Activated CD4-positive, CD25-positive, alpha-beta regulatory T cell treated with anti-CD3 and anti-CD28 coated beads, Interleukin-2, amount 50 U/mL, for 72 hours (primary cell): ENCODE data around the gene SCGB1D1.

Experiments
- DNase-seq: peaks from one replicate; pipeline ENCODE4 v3.0.0; 2021

The SCGB1D1 gene

GRCh38 chr11:62190011-62190410, at the start of gene SCGB1D1:
SCGB1D1 (plus strand) TSS chr11:62190216; CDS start chr11:62190285, 69 bp downstream.
- DNase-seq = no peak

- DNase-seq = no peak
Observed at GRCh38 chr11:62140304-62141110, 49.5 kb upstream of the SCGB1D1 start.

- no peak for DNase-seq
Observed at GRCh38 chr11:62141111-62142042, 48.6 kb upstream of the SCGB1D1 start.

GRCh38 chr11:62142043-62142375, 48.0 kb upstream of the SCGB1D1 start:
- no peak for DNase-seq

GRCh38 chr11:62142921-62143320, 47.1 kb upstream of the SCGB1D1 start:
- DNase-seq = no peak

- no peak for DNase-seq
Observed at GRCh38 chr11:62143727-62144126, 46.3 kb upstream of the SCGB1D1 start.

GRCh38 chr11:62144641-62145255, 45.3 kb upstream of the SCGB1D1 start:
- DNase-seq = no peak

- DNase-seq = no peak
Observed at GRCh38 chr11:62145261-62145871, 44.6 kb upstream of the SCGB1D1 start.

GRCh38 chr11:62146476-62147200, 43.4 kb upstream of the SCGB1D1 start:
- DNase-seq = no peak

- DNase-seq = no peak
Observed at GRCh38 chr11:62147545-62147944, 42.5 kb upstream of the SCGB1D1 start.

GRCh38 chr11:62148271-62148980, 41.6 kb upstream of the SCGB1D1 start:
- peak; percentile 21 for DNase-seq

- no peak for DNase-seq
Observed at GRCh38 chr11:62149986-62150886, 39.8 kb upstream of the SCGB1D1 start.

GRCh38 chr11:62150887-62151736, 38.9 kb upstream of the SCGB1D1 start:
- no peak for DNase-seq

- DNase-seq = no peak
Observed at GRCh38 chr11:62151737-62152102, 38.3 kb upstream of the SCGB1D1 start.

- no peak for DNase-seq
Observed at GRCh38 chr11:62152245-62153086, 37.5 kb upstream of the SCGB1D1 start.

- no peak for DNase-seq
Observed at GRCh38 chr11:62153087-62153395, 37.0 kb upstream of the SCGB1D1 start.

- DNase-seq = no peak
Observed at GRCh38 chr11:62153617-62154016, 36.4 kb upstream of the SCGB1D1 start.

GRCh38 chr11:62157603-62158002, 32.4 kb upstream of the SCGB1D1 start:
- DNase-seq = no peak

- DNase-seq = no peak
Observed at GRCh38 chr11:62166371-62166770, 23.6 kb upstream of the SCGB1D1 start.
